ENCODE measurements around the gene CCSER1. TPM values are rescaled to one million over a fixed set of nuclear protein-coding genes. Genes with fewer than 3 reads are reported as not detected.

Gene CCSER1
- total RNA-seq, 1 donor from 2014 or later = 18.1 TPM

- no peak for DNase-seq (ENCODE audit: extremely low spot score, unreplicated experiment)
- no peak overlapping the region for H3K27ac Mint-ChIP-seq
- TF ChIP-seq CTCF (conservative IDR thresholded peaks at IDR 0.05) = no peak
- H3K4me1 Mint-ChIP-seq (ENCODE audit: unreplicated experiment) = no peaks in the 10 kb centered on the region
- no peak overlapping the region for H3K4me3 Mint-ChIP-seq
- H3K9me3 Mint-ChIP-seq = no peaks in the 10 kb centered on the region
- H3K27me3 Mint-ChIP-seq = no peaks in the 10 kb centered on the region
- H3K36me3 Mint-ChIP-seq = peaks cover 2% of the 10 kb centered on the region
Measured at GRCh38 chr4:90585961-90586360, 458.8 kb downstream of the CCSER1 start.

DNA sequence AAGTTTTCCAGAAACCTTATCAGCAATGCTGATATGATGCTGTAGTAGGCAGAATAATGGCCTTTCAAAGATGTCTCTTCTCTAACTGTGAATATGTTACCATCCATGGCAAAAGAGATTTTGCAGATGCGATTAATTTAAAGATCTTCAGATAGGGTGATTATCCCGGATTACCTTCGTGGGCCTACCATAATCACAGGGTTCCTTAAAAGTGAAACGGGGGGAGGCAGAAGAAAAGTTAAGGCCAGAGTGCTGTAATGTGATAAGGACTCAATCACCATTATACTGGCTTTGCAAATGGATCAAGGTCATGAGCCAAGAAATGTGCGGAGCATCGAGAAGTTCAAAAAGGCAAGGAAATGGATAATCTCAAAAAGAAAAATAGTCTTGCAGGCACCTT, 459.6 kb downstream of the CCSER1 start:
- no peak overlapping the region for H3K4me3 Mint-ChIP-seq
- H3K27me3 Mint-ChIP-seq = no peaks in the 10 kb centered on the region
- no peak overlapping the region for H3K27ac Mint-ChIP-seq
- H3K4me1 Mint-ChIP-seq (ENCODE audit: unreplicated experiment) = no peaks in the 10 kb centered on the region
- no peak for TF ChIP-seq CTCF (conservative IDR thresholded peaks at IDR 0.05)
- no peak for DNase-seq (ENCODE audit: extremely low spot score, unreplicated experiment)
- peaks cover 4% of the 10 kb centered on the region for H3K36me3 Mint-ChIP-seq
- no peaks in the 10 kb centered on the region for H3K9me3 Mint-ChIP-seq

DNA sequence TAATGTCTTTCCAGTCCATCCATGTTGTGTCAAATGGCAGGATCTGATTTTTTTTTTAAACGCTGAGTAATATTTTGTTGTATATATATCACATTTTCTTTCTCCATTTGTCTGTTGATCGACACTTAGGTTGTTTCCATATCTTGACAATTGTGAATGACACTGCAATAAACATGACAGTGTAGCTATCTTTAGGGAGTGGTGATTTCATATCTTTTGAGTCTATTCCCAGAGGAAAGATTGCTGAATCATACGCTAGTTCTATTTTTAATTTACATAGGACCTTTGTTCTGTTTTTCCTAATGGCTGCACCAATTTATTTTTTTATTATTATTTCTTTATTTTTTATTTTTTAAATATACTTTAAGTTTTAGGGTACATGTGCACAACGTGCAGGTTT, 470.7 kb downstream of the CCSER1 start:
- DNase-seq (ENCODE audit: extremely low spot score, unreplicated experiment) = no peak
- H3K27ac Mint-ChIP-seq = no peak overlapping the region
- no peak for TF ChIP-seq CTCF (conservative IDR thresholded peaks at IDR 0.05)
- H3K4me1 Mint-ChIP-seq (ENCODE audit: unreplicated experiment) = no peaks in the 10 kb centered on the region
- H3K9me3 Mint-ChIP-seq = no peaks in the 10 kb centered on the region
- H3K4me3 Mint-ChIP-seq = no peak overlapping the region
- no peaks in the 10 kb centered on the region for H3K36me3 Mint-ChIP-seq
- no peaks in the 10 kb centered on the region for H3K27me3 Mint-ChIP-seq

DNA sequence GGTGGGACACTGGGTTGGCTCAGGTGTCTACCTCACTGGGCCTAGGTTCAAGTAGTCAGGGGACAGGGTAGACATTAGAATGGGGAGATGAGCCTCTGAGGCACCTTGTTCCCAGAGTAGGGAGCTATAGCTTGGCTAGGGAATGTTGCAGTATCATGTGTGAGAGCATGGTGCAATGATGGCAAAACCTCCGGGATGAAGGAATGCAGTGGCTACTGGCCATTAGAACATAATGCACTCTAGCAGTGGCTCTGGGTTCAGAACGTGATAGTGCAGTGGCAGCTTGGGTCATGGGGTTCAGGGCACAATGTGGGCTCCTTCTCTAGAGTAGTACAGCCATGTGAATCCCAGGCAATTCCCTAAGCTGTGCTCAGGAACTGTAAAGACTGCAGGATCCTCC, 471.5 kb downstream of the CCSER1 start:
- Mint-ChIP-seq H3K27ac (no peak overlapping the region), H3K9me3 (no peaks in the 10 kb centered on the region), H3K27me3 (no peaks in the 10 kb centered on the region), H3K36me3 (peaks cover 3% of the 10 kb centered on the region), H3K4me1 (ENCODE audit: unreplicated experiment) (no peaks in the 10 kb centered on the region), H3K4me3 (no peak overlapping the region)
- no peak for DNase-seq (ENCODE audit: extremely low spot score, unreplicated experiment)
- no peak for TF ChIP-seq CTCF (conservative IDR thresholded peaks at IDR 0.05)

- Mint-ChIP-seq H3K4me3 (no peak overlapping the region), H3K27ac (no peak overlapping the region), H3K9me3 (no peaks in the 10 kb centered on the region), H3K36me3 (peaks cover 4% of the 10 kb centered on the region), H3K27me3 (no peaks in the 10 kb centered on the region), H3K4me1 (ENCODE audit: unreplicated experiment) (no peaks in the 10 kb centered on the region)
- TF ChIP-seq CTCF (conservative IDR thresholded peaks at IDR 0.05) = no peak
- DNase-seq (ENCODE audit: extremely low spot score, unreplicated experiment) = no peak
Measured at GRCh38 chr4:90602726-90603125, 475.5 kb downstream of the CCSER1 start.

GRCh38 chr4:90603540-90603939, 476.3 kb downstream of the CCSER1 start:
- no peaks in the 10 kb centered on the region for H3K4me1 Mint-ChIP-seq (ENCODE audit: unreplicated experiment)
- no peak overlapping the region for H3K27ac Mint-ChIP-seq
- no peak overlapping the region for H3K4me3 Mint-ChIP-seq
- no peaks in the 10 kb centered on the region for H3K9me3 Mint-ChIP-seq
- H3K27me3 Mint-ChIP-seq = no peaks in the 10 kb centered on the region
- DNase-seq (ENCODE audit: extremely low spot score, unreplicated experiment) = no peak
- no peak for TF ChIP-seq CTCF (conservative IDR thresholded peaks at IDR 0.05)
- peaks cover 4% of the 10 kb centered on the region for H3K36me3 Mint-ChIP-seq
